ENCODE data around the gene ITGA11.

DNA sequence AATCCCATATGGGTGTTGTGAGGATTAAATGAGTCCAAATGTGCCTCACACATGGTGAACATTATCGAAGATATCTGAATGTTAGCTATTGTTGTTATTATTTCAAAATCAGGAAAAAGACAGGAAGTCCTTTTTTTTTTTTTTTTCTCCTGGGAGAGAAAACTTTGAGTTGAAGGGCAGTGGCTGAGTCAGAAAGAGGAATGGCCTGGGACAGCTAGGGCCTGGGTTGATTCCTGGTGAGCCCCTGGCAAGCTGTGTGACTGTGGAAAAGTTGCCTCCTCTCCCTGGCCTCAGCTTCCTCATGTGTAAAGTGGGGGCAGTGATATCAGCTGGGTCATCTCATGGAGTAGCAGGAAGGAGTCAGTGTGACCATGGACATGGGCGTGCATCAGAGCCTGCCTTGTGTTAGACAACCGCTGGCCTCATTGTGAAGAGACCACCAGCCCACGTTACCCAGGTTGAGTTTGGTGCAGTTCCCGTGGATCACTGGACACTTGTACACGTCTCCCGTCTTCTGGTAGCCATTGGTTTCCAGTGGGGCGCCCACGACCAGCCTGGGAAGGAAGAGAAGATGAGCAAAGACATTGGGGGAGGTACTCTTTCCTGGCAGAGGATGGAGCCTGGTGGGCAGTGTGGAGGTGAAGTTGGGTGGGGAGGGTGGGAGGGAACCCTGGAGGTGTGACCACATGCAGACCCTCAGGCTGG is 63.1 kb downstream of the ITGA11 start:
- TF ChIP-seq GATA2 (CRISPR knock-in tag; IDR thresholded peaks at IDR 0.05), result no peak
- no peak for TF ChIP-seq CTCF (IDR thresholded peaks at IDR 0.05)
- TF ChIP-seq ELF1 (IDR thresholded peaks at IDR 0.05), result no peak
- no peak for TF ChIP-seq RXRA (IDR thresholded peaks at IDR 0.05; ENCODE audit: borderline replicate concordance, low read depth)
- TF ChIP-seq RCOR1 (IDR thresholded peaks at IDR 0.05; ENCODE audit: low read length), result no peak
- TF ChIP-seq TEAD4 (IDR thresholded peaks at IDR 0.05; ENCODE audit: borderline replicate concordance, insufficient read depth), result no peak
- TF ChIP-seq USF2 (IDR thresholded peaks at IDR 0.05; ENCODE audit: borderline replicate concordance, low read depth, low read length), result no peak
- no peak for TF ChIP-seq POLR2AphosphoS5 (IDR thresholded peaks at IDR 0.05; ENCODE audit: low read depth, low read length)
- no peak for TF ChIP-seq MXI1 (IDR thresholded peaks at IDR 0.05; ENCODE audit: low read depth, low read length)
- TF ChIP-seq, protein P1, sequence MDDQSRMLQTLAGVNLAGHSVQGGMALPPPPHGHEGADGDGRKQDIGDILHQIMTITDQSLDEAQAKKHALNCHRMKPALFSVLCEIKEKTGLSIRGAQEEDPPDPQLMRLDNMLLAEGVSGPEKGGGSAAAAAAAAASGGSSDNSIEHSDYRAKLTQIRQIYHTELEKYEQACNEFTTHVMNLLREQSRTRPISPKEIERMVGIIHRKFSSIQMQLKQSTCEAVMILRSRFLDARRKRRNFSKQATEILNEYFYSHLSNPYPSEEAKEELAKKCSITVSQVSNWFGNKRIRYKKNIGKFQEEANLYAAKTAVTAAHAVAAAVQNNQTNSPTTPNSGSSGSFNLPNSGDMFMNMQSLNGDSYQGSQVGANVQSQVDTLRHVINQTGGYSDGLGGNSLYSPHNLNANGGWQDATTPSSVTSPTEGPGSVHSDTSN (IDR thresholded peaks at IDR 0.05), result no peak
- no peak for TF ChIP-seq REST (IDR thresholded peaks at IDR 0.05; ENCODE audit: low read depth, low read length)
- no peak for TF ChIP-seq SIN3A (IDR thresholded peaks at IDR 0.05; ENCODE audit: borderline replicate concordance, low read depth, low read length)
- TF ChIP-seq TCF12 (IDR thresholded peaks at IDR 0.05), result no peak
- TF ChIP-seq NRF1 (IDR thresholded peaks at IDR 0.05; ENCODE audit: low read depth, low read length), result no peak

Measured in SK-N-SH (cell line).